Neural progenitor cell (in vitro differentiated cells): Measurements from ENCODE around the gene C20orf202.

Experiments
- EZH2phosphoT487 ChIP-seq: fragments of 200-600 bp; sonication (generic); IDR thresholded peaks from 2 replicates; pipeline ENCODE4 v1.6.1; 2017; ENCODE audit warnings: antibody characterized with exemption
- TF ChIP-seq, protein P1 (sequence below): fragments of 200-600 bp; sonication (generic); IDR thresholded peaks from 2 replicates; pipeline ENCODE4 v1.5.1; 2017; ENCODE audit warnings: antibody characterized with exemption, mild to moderate bottlenecking

DNA sequence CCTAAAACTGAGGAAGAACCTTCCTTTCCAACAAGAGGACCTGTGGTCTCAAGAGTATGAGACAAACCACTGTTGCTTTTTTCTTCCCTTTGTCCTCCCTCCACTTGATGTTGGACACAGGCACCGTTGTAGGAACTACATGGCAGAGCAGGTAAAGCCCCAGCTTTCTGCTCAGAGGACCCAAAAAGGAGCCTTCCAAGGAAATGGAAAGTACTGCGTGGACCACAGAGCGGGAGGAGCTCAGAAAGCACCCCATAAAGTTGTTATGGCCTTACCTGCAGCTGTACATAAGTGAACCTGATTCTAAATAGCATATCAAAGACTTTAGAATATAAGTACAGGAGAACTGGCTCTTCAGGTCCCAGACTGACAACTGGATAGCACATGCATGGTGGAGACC is 47.9 kb upstream of the C20orf202 start:
- TF ChIP-seq, protein P1, sequence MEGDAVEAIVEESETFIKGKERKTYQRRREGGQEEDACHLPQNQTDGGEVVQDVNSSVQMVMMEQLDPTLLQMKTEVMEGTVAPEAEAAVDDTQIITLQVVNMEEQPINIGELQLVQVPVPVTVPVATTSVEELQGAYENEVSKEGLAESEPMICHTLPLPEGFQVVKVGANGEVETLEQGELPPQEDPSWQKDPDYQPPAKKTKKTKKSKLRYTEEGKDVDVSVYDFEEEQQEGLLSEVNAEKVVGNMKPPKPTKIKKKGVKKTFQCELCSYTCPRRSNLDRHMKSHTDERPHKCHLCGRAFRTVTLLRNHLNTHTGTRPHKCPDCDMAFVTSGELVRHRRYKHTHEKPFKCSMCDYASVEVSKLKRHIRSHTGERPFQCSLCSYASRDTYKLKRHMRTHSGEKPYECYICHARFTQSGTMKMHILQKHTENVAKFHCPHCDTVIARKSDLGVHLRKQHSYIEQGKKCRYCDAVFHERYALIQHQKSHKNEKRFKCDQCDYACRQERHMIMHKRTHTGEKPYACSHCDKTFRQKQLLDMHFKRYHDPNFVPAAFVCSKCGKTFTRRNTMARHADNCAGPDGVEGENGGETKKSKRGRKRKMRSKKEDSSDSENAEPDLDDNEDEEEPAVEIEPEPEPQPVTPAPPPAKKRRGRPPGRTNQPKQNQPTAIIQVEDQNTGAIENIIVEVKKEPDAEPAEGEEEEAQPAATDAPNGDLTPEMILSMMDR: no peak
- no peak for TF ChIP-seq EZH2phosphoT487
